ENCODE results near the gene GNPDA2. TPM values are rescaled to one million over a fixed set of nuclear protein-coding genes. Genes with fewer than 3 reads are reported as not detected.

The GNPDA2 gene
- total and polyA plus RNA-seq, 2 of the 4 experiments (the other 2 are of a cell fraction), result 11.0 to 13.4 TPM

Other genes starting within 250 kb of the GNPDA2 start
- not detected in 2 replicates for gene YIPF7, start 74.9 kb downstream of the GNPDA2 start, total RNA-seq (2012; rRNA removed)
- gene YIPF7, start 74.9 kb downstream of the GNPDA2 start, polyA plus RNA-seq (2012; rRNA removed), result not detected in 2 replicates
- gene GUF1, start 48.1 kb downstream of the GNPDA2 start, total RNA-seq (2012; rRNA removed), result 10.6 and 21.7 TPM in 2 replicates
- 8.3 and 9.9 TPM in 2 replicates for gene GUF1, start 48.1 kb downstream of the GNPDA2 start, polyA plus RNA-seq (2012; rRNA removed)